C4-2B (cell line): ENCODE measurements around the gene UVRAG.

Experiments
- CTCF ChIP-seq: fragments of 450-650 bp; conservative IDR thresholded peaks from 2 replicates; pipeline ENCODE4 v1.5.1; 2017; ENCODE audit warnings: mild to moderate bottlenecking
- ZFX ChIP-seq: fragments of 450-650 bp; IDR thresholded peaks from 2 replicates; pipeline ENCODE4 v1.6.1; 2017

- TF ChIP-seq CTCF (no peak), ZFX (no peak)
These were observed 34.1 kb upstream of the UVRAG start for GRCh38 chr11:75780888-75781287.
